Hepatocyte (in vitro differentiated cells): ENCODE measurements around the gene RHEBL1.

Experiments
- CTCF ChIP-seq: fragments of 200-600 bp; sonication (generic); IDR thresholded peaks from 2 replicates; pipeline ENCODE4 v1.5.1; 2016; ENCODE audit warnings: antibody characterized with exemption, mild to moderate bottlenecking; ENCODE audit not compliant: poor library complexity
- EZH2 ChIP-seq: fragments of 200-600 bp; sonication (generic); IDR thresholded peaks from 2 replicates; pipeline ENCODE4 v1.6.1; 2016; ENCODE audit warnings: antibody characterized with exemption, mild to moderate bottlenecking, borderline replicate concordance

- TF ChIP-seq CTCF, result no peak
- TF ChIP-seq EZH2, result no peak
Observed at GRCh38 chr12:49032276-49032675, 37.5 kb downstream of the RHEBL1 start.
